ENCODE results near the gene SRP68.

GRCh38 chr17:76056882-76057281, 15.4 kb downstream of the SRP68 start:
- no peak for TF ChIP-seq YY1 (IDR thresholded peaks at IDR 0.05; ENCODE audit: low read depth)
- TF ChIP-seq, protein P1, sequence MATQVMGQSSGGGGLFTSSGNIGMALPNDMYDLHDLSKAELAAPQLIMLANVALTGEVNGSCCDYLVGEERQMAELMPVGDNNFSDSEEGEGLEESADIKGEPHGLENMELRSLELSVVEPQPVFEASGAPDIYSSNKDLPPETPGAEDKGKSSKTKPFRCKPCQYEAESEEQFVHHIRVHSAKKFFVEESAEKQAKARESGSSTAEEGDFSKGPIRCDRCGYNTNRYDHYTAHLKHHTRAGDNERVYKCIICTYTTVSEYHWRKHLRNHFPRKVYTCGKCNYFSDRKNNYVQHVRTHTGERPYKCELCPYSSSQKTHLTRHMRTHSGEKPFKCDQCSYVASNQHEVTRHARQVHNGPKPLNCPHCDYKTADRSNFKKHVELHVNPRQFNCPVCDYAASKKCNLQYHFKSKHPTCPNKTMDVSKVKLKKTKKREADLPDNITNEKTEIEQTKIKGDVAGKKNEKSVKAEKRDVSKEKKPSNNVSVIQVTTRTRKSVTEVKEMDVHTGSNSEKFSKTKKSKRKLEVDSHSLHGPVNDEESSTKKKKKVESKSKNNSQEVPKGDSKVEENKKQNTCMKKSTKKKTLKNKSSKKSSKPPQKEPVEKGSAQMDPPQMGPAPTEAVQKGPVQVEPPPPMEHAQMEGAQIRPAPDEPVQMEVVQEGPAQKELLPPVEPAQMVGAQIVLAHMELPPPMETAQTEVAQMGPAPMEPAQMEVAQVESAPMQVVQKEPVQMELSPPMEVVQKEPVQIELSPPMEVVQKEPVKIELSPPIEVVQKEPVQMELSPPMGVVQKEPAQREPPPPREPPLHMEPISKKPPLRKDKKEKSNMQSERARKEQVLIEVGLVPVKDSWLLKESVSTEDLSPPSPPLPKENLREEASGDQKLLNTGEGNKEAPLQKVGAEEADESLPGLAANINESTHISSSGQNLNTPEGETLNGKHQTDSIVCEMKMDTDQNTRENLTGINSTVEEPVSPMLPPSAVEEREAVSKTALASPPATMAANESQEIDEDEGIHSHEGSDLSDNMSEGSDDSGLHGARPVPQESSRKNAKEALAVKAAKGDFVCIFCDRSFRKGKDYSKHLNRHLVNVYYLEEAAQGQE (IDR thresholded peaks at IDR 0.05; ENCODE audit: low read depth) = no peak

Data from Ishikawa (cell line).